GM10847 (cell line): ENCODE data around the gene PHC2.
A peak's percentile ranks its signal among the peaks of the same experiment; 100 is the strongest.

Source experiments
- POLR2A ChIP-seq: IDR thresholded peaks from 2 replicates; pipeline ENCODE4 v1.6.1; 2011; ENCODE audit not compliant: insufficient read length; ENCODE audit errors: extremely low read depth

The PHC2 gene

DNA sequence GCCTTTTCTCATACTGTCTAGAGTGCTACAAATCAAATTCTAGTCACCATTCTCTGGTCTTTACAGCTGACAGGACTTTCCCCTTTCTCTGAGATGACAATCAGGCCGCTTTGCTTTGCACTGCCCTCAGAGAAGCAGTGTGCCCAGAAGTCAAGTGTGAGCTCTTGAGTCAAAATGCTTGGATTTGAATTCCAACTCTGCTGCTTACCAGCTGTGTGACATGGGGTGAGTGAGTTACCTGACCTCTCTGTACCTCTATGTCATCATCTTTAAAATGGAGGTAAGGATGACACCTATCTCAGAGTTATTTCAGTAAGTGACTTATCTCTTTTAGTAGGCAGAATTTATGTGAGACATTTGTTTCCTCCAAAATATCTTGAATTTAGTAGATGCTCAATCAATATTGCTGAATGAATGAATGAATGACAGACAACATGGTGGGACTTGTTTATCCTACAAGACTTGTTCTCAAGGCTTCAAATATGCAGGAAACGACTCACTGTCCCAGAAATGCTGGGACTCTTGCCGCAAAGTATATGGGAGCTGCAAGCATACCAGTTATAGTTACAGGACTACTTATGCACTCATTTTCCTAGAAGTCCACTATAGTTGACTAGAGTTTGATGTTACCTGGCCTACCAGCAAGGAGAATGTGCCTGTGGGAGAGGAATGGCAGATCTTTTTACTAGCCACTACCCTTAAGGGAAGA is 71.9 kb downstream of the PHC2 start:
- no peak for TF ChIP-seq POLR2A

- TF ChIP-seq POLR2A = no peak
These were observed 72.6 kb downstream of the PHC2 start for GRCh38 chr1:33358114-33358794.

DNA sequence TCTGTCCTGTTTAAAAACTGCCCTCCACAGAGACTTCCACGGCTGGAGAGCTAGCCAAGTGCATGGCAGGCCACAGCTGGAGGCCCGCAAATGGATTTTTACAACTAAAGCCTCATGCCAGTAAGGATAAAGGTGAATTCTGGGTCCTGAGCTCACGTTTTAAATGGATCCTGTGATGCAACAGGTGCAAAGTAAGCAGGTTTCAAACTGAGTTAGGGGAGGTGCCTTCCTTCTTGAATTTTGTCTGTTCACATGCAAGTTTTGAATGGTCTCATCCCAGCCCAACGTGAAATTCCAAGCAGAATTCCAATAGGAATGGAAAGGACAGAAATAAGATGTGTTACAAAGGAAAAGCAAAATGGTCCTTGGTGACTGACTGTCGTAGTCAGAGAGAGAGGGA is 73.8 kb downstream of the PHC2 start:
- no peak for TF ChIP-seq POLR2A

DNA sequence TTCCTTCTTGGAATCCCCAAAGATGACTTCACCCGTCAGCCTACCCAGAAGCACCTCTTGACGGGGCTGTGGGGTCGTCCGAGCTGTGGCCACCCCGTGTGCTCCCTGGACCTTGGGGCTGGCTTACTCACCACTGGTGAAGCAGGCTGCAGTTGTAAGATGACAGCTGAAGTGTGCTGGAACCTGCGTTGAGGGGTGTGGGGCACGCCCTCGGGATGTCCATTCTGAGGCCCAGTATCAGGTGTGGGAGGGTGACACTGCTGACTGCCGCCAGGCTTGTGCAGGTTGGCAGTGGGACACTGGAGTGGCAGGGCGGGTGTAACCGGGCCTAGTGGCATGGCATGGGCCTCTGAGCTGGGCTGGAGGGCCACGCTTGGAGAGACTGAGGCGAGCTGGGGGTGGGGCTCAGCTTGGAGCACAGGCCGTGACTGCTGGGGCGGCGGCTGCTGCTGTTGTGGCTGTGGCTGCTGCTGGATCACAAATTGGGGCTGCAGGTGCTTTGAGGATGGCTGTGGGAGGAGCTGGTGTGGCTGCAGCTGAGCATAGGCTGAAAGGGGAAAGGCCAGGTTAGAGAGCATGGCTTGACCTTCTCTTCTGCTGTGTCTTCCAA is 76.1 kb downstream of the PHC2 start:
- no peak for TF ChIP-seq POLR2A

DNA sequence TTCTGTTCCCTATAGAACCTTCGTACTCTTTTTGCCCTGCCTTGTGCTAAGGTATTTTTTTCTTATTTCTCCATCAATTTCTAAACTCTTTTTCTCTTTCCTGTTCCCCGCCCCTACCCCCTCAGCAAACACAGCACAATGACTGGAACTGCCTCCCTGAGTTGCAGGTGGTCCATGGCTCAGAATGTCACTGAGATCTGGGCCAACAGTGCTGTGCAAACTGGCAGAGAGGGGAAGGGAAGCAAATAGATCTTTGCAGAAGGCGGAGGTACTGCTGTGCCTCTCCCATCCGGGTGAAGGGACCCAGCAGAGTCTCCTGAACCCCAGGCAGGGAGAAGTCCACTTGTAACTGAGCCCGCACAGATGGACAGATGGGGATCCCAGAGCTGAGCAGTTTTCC is 77.4 kb downstream of the PHC2 start:
- TF ChIP-seq POLR2A = no peak

DNA sequence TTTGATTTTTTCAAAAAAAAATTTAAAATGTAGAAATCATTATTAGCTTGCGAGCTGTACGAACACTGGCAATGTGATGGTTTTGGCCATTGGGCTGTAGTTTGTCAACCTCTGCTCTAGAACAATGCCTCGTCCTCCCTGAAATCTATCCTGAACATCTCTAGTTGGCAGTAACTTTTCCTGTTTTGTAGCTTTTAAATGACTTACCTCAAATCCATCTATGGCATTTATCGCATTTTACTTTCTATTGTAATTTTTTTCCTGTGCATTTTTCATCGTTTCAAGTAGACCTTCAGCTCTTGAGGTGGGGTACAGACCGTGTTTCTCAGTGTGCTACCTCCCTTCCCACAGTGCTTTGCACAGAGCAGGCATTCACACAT is 79.6 kb downstream of the PHC2 start:
- TF ChIP-seq POLR2A = no peak

- no peak for TF ChIP-seq POLR2A
These were observed 80.1 kb downstream of the PHC2 start for GRCh38 chr1:33350611-33351280.

DNA sequence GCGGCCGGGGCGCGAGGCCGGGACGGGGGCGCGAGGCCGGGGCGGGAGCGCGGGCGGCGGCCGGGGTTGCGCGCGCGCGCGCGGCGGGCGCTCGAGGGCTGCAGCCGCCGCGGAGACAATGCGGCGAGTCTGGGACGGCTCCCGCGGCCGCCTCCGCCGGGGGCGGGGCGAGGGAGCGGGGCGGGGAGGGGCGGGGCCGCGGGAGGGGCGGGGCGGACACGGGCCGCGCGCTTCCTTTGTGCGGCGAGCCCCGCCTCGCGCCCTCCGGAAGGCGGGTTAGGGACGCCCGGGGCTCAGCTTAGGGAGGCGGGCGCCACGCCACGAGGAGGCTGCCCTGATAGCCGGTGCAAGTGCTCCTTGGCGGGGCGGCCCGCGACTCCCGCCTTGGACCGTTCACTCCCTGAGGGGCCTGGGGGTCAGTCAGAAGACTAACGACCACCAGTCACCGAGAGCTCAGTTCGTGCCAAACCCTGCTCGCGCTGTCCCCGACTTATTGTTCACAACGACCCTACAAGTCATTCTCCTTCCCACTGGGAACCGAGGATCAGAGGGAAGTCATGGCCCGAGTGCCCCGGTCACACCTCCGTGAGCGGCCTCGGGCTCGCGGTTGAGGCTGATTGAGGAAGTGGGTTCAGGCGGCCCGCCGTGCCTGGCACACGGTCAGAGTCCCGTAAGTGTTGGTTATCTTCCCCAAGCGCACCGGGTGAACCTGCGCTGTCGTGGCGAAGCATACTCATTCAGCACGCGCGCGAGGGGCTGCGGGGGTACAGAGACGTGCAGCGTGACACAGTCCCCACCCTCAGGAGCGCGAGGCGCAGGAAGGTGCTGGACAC is 80.9 kb downstream of the PHC2 start:
- TF ChIP-seq POLR2A = peak; percentile 79

GRCh38 chr1:33349081-33349759 is 81.7 kb downstream of the PHC2 start:
- no peak for TF ChIP-seq POLR2A

GRCh38 chr1:33348676-33349080 is 82.2 kb downstream of the PHC2 start:
- TF ChIP-seq POLR2A = no peak

- TF ChIP-seq POLR2A = no peak
These were observed 82.7 kb downstream of the PHC2 start for GRCh38 chr1:33348194-33348593.

DNA sequence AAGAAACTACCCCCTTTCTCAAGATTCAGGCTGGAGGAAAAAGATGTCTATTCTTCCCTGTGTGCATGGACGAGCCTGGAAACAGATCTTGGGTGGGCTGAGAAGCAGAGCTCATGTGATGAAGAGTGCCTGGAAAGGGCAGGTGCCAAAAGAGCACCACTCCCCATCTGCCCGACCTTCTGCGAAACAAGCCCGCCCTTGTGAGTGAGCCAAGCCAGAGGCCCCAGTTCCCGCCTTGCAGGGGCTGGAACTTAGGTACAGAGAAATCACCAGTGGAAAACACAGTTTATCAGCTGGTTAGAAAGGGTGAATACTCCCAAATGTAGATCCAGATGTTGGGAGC is 83.3 kb downstream of the PHC2 start:
- TF ChIP-seq POLR2A = no peak

DNA sequence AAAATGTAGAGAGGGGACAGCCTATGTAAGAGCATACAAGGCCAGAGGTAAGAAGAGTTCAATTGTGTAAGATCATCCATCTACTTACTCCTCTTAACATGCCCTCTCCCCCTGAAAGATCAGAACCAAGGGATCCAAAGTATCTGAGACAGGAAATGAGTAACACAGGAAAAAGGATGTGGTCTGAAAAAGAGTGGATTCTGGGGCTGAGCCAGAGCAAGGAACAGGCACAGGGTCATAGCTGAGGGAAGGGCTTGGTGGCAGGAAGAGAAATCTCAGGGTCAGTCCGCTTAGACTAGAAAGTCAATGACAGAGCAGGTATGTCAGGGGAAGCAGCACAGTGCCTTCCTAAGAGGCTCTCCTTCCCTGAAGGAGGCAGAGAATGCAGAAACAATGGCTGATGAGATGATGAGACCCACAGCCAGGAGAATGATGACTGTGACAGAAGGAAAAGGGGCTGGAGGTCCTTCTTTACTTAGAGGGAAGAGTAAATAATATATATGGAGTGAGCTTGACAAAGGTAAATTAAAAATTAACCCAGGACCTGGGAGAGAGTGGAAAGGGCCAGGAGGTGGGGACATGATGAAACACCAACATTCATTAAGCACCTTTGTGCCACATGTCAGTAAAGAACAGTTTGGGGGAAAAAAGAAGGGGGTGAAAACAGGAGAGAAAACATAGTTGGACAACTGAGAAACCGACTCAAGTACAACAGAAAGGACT is 83.8 kb downstream of the PHC2 start:
- no peak for TF ChIP-seq POLR2A

GRCh38 chr1:33346533-33346926 is 84.4 kb downstream of the PHC2 start:
- no peak for TF ChIP-seq POLR2A
